GM10266 (cell line): ENCODE data around the gene FARS2.

Experiments used
- DNase-seq: peaks from one replicate; pipeline ENCODE4 v3.0.0; 2012; ENCODE audit errors: extremely low spot score
- CTCF ChIP-seq: IDR thresholded peaks from 2 replicates; pipeline ENCODE4 v1.5.1; 2012; ENCODE audit warnings: mild to moderate bottlenecking, low read depth; ENCODE audit not compliant: control insufficient read depth, insufficient read depth; ENCODE audit errors: missing control alignments

FARS2 gene

GRCh38 chr6:5636210-5637030, 375.1 kb downstream of the FARS2 start:
- DNase-seq = no peak
- no peak for TF ChIP-seq CTCF

- TF ChIP-seq CTCF = no peak
- no peak for DNase-seq
Observed at GRCh38 chr6:5637714-5638113, 376.4 kb downstream of the FARS2 start.

- no peak for TF ChIP-seq CTCF
- DNase-seq = no peak
Observed at GRCh38 chr6:5638666-5639065, 377.4 kb downstream of the FARS2 start.

- no peak for TF ChIP-seq CTCF
- no peak for DNase-seq
Observed at GRCh38 chr6:5639193-5639592, 377.9 kb downstream of the FARS2 start.

GRCh38 chr6:5640614-5641013, 379.3 kb downstream of the FARS2 start:
- TF ChIP-seq CTCF = no peak
- no peak for DNase-seq

- no peak for TF ChIP-seq CTCF
Observed at GRCh38 chr6:5644523-5645185, 383.3 kb downstream of the FARS2 start.

GRCh38 chr6:5645328-5646290, 384.3 kb downstream of the FARS2 start:
- TF ChIP-seq CTCF = no peak
- DNase-seq = no peak

More at GRCh38 chr6:5644523-5645185, 383.3 kb downstream of the FARS2 start:
- DNase-seq = no peak
